KOPT-K1 (cell line): Measurements from ENCODE around the gene COL6A3.

Source experiments
- H3K27ac ChIP-seq: fragments of 200-600 bp; sonication (generic); 2 replicates; pipeline ENCODE4 v1.5.1; 2016; ENCODE audit warnings: antibody characterized with exemption, mild to moderate bottlenecking, low read depth, low read length; ENCODE audit not compliant: poor library complexity, severe bottlenecking
- H3K36me3 ChIP-seq: fragments of 200-600 bp; sonication (generic); 2 replicates; pipeline ENCODE4 v1.5.1; 2017; ENCODE audit warnings: antibody characterized with exemption, mild to moderate bottlenecking, low read length, moderate library complexity; ENCODE audit not compliant: insufficient read depth
- H3K9me3 ChIP-seq: fragments of 200-600 bp; sonication (generic); 2 replicates; pipeline ENCODE4 v1.5.1; 2017; ENCODE audit warnings: antibody characterized with exemption, low read length, mild to moderate bottlenecking; ENCODE audit not compliant: insufficient read depth, poor library complexity, severe bottlenecking

Gene COL6A3

GRCh38 chr2:237343993-237344392, 70.0 kb downstream of the COL6A3 start:
- Histone ChIP-seq H3K27ac (no peak overlapping the region), H3K9me3 (no peaks in the 10 kb centered on the region), H3K36me3 (no peaks in the 10 kb centered on the region)

GRCh38 chr2:237341872-237342271, 72.1 kb downstream of the COL6A3 start:
- no peaks in the 10 kb centered on the region for H3K36me3 ChIP-seq
- no peak overlapping the region for H3K27ac ChIP-seq

GRCh38 chr2:237337586-237337985, 76.4 kb downstream of the COL6A3 start:
- Histone ChIP-seq H3K36me3 (no peaks in the 10 kb centered on the region), H3K27ac (no peak overlapping the region), H3K9me3 (no peaks in the 10 kb centered on the region)

More at GRCh38 chr2:237341872-237342271, 72.1 kb downstream of the COL6A3 start:
- no peaks in the 10 kb centered on the region for H3K9me3 ChIP-seq

- Histone ChIP-seq H3K36me3 (no peaks in the 10 kb centered on the region), H3K27ac (no peak overlapping the region), H3K9me3 (no peaks in the 10 kb centered on the region)
Observed at GRCh38 chr2:237336131-237336530, 77.8 kb downstream of the COL6A3 start.

- H3K27ac ChIP-seq, result no peak overlapping the region
- H3K9me3 ChIP-seq, result no peaks in the 10 kb centered on the region
- H3K36me3 ChIP-seq, result no peaks in the 10 kb centered on the region
Observed at GRCh38 chr2:237333748-237334147, 80.2 kb downstream of the COL6A3 start.

GRCh38 chr2:237330541-237330940, 83.4 kb downstream of the COL6A3 start:
- H3K27ac ChIP-seq, result no peak overlapping the region
- H3K36me3 ChIP-seq, result no peaks in the 10 kb centered on the region
- no peaks in the 10 kb centered on the region for H3K9me3 ChIP-seq

GRCh38 chr2:237327175-237327950, 86.6 kb downstream of the COL6A3 start:
- no peaks in the 10 kb centered on the region for H3K9me3 ChIP-seq
- no peaks in the 10 kb centered on the region for H3K36me3 ChIP-seq
- no peak overlapping the region for H3K27ac ChIP-seq

- Histone ChIP-seq H3K9me3 (no peaks in the 10 kb centered on the region), H3K36me3 (no peaks in the 10 kb centered on the region), H3K27ac (no peak overlapping the region)
Observed at GRCh38 chr2:237326266-237327171, 87.4 kb downstream of the COL6A3 start.

- Histone ChIP-seq H3K9me3 (no peaks in the 10 kb centered on the region), H3K27ac (no peak overlapping the region), H3K36me3 (no peaks in the 10 kb centered on the region)
Observed at GRCh38 chr2:237324837-237325236, 89.1 kb downstream of the COL6A3 start.

- Histone ChIP-seq H3K36me3 (no peaks in the 10 kb centered on the region), H3K9me3 (no peaks in the 10 kb centered on the region), H3K27ac (no peak overlapping the region)
Observed at GRCh38 chr2:237324405-237324831, 89.5 kb downstream of the COL6A3 start.

GRCh38 chr2:237323656-237324055, 90.3 kb downstream of the COL6A3 start:
- Histone ChIP-seq H3K36me3 (no peaks in the 10 kb centered on the region), H3K27ac (no peak overlapping the region), H3K9me3 (no peaks in the 10 kb centered on the region)

GRCh38 chr2:237322564-237322963, 91.4 kb downstream of the COL6A3 start:
- Histone ChIP-seq H3K9me3 (no peaks in the 10 kb centered on the region), H3K27ac (no peak overlapping the region), H3K36me3 (no peaks in the 10 kb centered on the region)

- no peak overlapping the region for H3K27ac ChIP-seq
- H3K9me3 ChIP-seq, result no peaks in the 10 kb centered on the region
- H3K36me3 ChIP-seq, result no peaks in the 10 kb centered on the region
Observed at GRCh38 chr2:237321746-237322145, 92.2 kb downstream of the COL6A3 start.

- H3K9me3 ChIP-seq, result no peaks in the 10 kb centered on the region
- no peaks in the 10 kb centered on the region for H3K36me3 ChIP-seq
- no peak overlapping the region for H3K27ac ChIP-seq
Observed at GRCh38 chr2:237320801-237321560, 93.0 kb downstream of the COL6A3 start.

GRCh38 chr2:237319887-237320286, 94.1 kb downstream of the COL6A3 start:
- Histone ChIP-seq H3K27ac (no peak overlapping the region), H3K36me3 (no peaks in the 10 kb centered on the region), H3K9me3 (no peaks in the 10 kb centered on the region)
